GM23338 (cell line): ENCODE data around the gene CHSY1. TPM values are rescaled to one million over a fixed set of nuclear protein-coding genes. Genes with fewer than 3 reads are reported as not detected.

ENCODE experiments used
- ATAC-seq: fragments of 200-7000 bp; cut with Tn5 transposase; 3 replicates; pipeline ENCODE4 v1.9.1; 2020
- DNase-seq: peaks from one replicate; pipeline ENCODE4 v3.0.0-alpha.2; 2015; ENCODE audit warnings: low spot score
- H2AFZ ChIP-seq: fragments of 200-600 bp; sonication (generic); 2 replicates; pipeline ENCODE4 v1.8.0; 2016; ENCODE audit warnings: antibody characterized with exemption, mild to moderate bottlenecking, moderate library complexity
- H3F3A ChIP-seq: fragments of 200-600 bp; sonication (generic); replicated peaks from 2 replicates; pipeline ENCODE4 v1.8.0; 2017; ENCODE audit warnings: antibody characterized with exemption, mixed run types, low read depth
- H3K27ac ChIP-seq: fragments of 200-600 bp; sonication (generic); 2 replicates; pipeline ENCODE4 v1.6.1; 2016; ENCODE audit warnings: low read depth
- H3K27me3 ChIP-seq: fragments of 200-600 bp; sonication (generic); 2 replicates; pipeline ENCODE4 v1.8.0; 2016; ENCODE audit warnings: mild to moderate bottlenecking, mixed run types, moderate library complexity; ENCODE audit not compliant: insufficient read depth
- H3K36me3 ChIP-seq: fragments of 200-600 bp; sonication (generic); 2 replicates; pipeline ENCODE4 v1.8.0; 2016; ENCODE audit warnings: mild to moderate bottlenecking; ENCODE audit not compliant: insufficient read depth
- H3K4me1 ChIP-seq: fragments of 200-600 bp; sonication (generic); 2 replicates; pipeline ENCODE4 v1.8.0; 2016; ENCODE audit warnings: mild to moderate bottlenecking, moderate library complexity; ENCODE audit not compliant: insufficient read depth
- H3K4me2 ChIP-seq: fragments of 200-600 bp; sonication (generic); 2 replicates; pipeline ENCODE4 v1.7.1; 2017; ENCODE audit warnings: mixed run types
- H3K4me3 ChIP-seq: fragments of 200-600 bp; sonication (generic); 2 replicates; pipeline ENCODE4 v1.6.1; 2016; ENCODE audit warnings: mixed run types
- H3K79me2 ChIP-seq: fragments of 200-600 bp; sonication (generic); replicated peaks from 2 replicates; pipeline ENCODE4 v1.8.0; 2017; ENCODE audit warnings: mild to moderate bottlenecking; ENCODE audit not compliant: insufficient read depth
- H3K9me2 ChIP-seq: fragments of 200-600 bp; sonication (generic); 2 replicates; pipeline ENCODE4 v1.8.0; 2017; ENCODE audit not compliant: insufficient read depth
- H4K20me1 ChIP-seq: fragments of 200-600 bp; sonication (generic); replicated peaks from 2 replicates; pipeline ENCODE4 v1.8.0; 2017; ENCODE audit warnings: mild to moderate bottlenecking; ENCODE audit not compliant: insufficient read depth
- H3K27ac Mint-ChIP-seq: 2 replicates; pipeline ENCODE4 v1.8.0; 2020; ENCODE audit warnings: inconsistent platforms, mild to moderate bottlenecking, moderate library complexity, mixed read lengths
- H3K27me3 Mint-ChIP-seq: 3 replicates; pipeline ENCODE4 v1.8.0; 2022; ENCODE audit warnings: low read depth, mild to moderate bottlenecking, moderate library complexity, mixed read lengths, inconsistent platforms; ENCODE audit not compliant: insufficient read depth, poor library complexity
- H3K36me3 Mint-ChIP-seq: 3 replicates; pipeline ENCODE4 v1.8.0; 2021; ENCODE audit warnings: low read depth, mild to moderate bottlenecking, inconsistent platforms, moderate library complexity, mixed read lengths
- H3K4me1 Mint-ChIP-seq: 3 replicates; pipeline ENCODE4 v1.8.0; 2020; ENCODE audit warnings: mild to moderate bottlenecking, inconsistent platforms, mixed read lengths
- H3K4me3 Mint-ChIP-seq: 3 replicates; pipeline ENCODE4 v1.8.0; 2021; ENCODE audit warnings: moderate library complexity, mild to moderate bottlenecking, inconsistent platforms, mixed read lengths
- H3K9me3 Mint-ChIP-seq: 3 replicates; pipeline ENCODE4 v1.8.0; 2020; ENCODE audit warnings: moderate library complexity, mild to moderate bottlenecking, inconsistent platforms, mixed read lengths
- CREB1 ChIP-seq: fragments of 250-450 bp; sonication (Bioruptor Pico); IDR thresholded peaks from 2 replicates; pipeline ENCODE4 v1.5.0; 2020; ENCODE audit warnings: low read depth, mild to moderate bottlenecking, moderate library complexity
- ETS1 ChIP-seq: IDR thresholded peaks from 2 replicates; pipeline ENCODE4 v1.6.1; 2016; ENCODE audit warnings: antibody characterized with exemption
- EZH2 ChIP-seq: fragments of 200-600 bp; sonication (generic); IDR thresholded peaks from one replicate; pipeline ENCODE4 v1.8.0; 2017; ENCODE audit warnings: antibody characterized with exemption, mild to moderate bottlenecking, low read depth; ENCODE audit not compliant: unreplicated experiment
- EZH2phosphoT487 ChIP-seq: fragments of 200-600 bp; sonication (generic); IDR thresholded peaks from one replicate; pipeline ENCODE4 v1.8.1; 2018; ENCODE audit warnings: antibody characterized with exemption; ENCODE audit not compliant: unreplicated experiment
- JUNB ChIP-seq: IDR thresholded peaks from one replicate; pipeline ENCODE4 v1.6.1; 2016; ENCODE audit warnings: antibody characterized with exemption; ENCODE audit not compliant: unreplicated experiment
- NANOG ChIP-seq: IDR thresholded peaks from 2 replicates; pipeline ENCODE4 v1.6.1; 2016; ENCODE audit warnings: antibody characterized with exemption, borderline replicate concordance
- POLR2AphosphoS5 ChIP-seq: IDR thresholded peaks from 2 replicates; pipeline ENCODE4 v1.6.1; 2016; ENCODE audit warnings: antibody characterized with exemption, low read depth
- REST ChIP-seq: IDR thresholded peaks from one replicate; pipeline ENCODE4 v1.6.1; 2018; ENCODE audit warnings: antibody characterized with exemption; ENCODE audit not compliant: unreplicated experiment
- STAT1 ChIP-seq: IDR thresholded peaks from one replicate; pipeline ENCODE4 v1.6.1; 2016; ENCODE audit warnings: antibody characterized with exemption; ENCODE audit not compliant: unreplicated experiment
- ZNF331 ChIP-seq: fragments of 250-450 bp; sonication (Bioruptor Pico); IDR thresholded peaks from 2 replicates; pipeline ENCODE4 v1.5.0; 2020; ENCODE audit warnings: low read depth, mild to moderate bottlenecking, moderate library complexity
- polyA plus RNA-seq: library from polyadenylated mRNA; unstranded; fragments of >200 nt; fragmentation: Nextera tagmentation; extraction: Ambion mirVana; gene quantifications from 2 replicates; pipeline ENCODE4 v1.2.1, GENCODE V29; 2016
- total RNA-seq: library from RNA; depleted of rRNA; stranded (reverse); fragments of >200 nt; shearing (Covaris generic); gene quantifications from 2 replicates; pipeline ENCODE4 v1.2.3, GENCODE V29; 2014

The CHSY1 gene
- total and polyA plus RNA-seq, 2 experiments from 2014 or later = 9.8 to 47.7 TPM

GRCh38 chr15:101242999-101243336 lies 8.9 kb downstream of the CHSY1 start:
- Mint-ChIP-seq H3K4me1 (peaks cover 67% of the 10 kb centered on the region), H3K4me3 (no peak overlapping the region), H3K27ac (no peak overlapping the region), H3K36me3 (peaks cover 3% of the 10 kb centered on the region; the same call in 1 of the 3 replicates), H3K9me3 (no peaks in the 10 kb centered on the region), H3K27me3 (no peaks in the 10 kb centered on the region)
- Histone ChIP-seq H3F3A (no peaks in the 10 kb centered on the region), H3K27me3 (no peaks in the 10 kb centered on the region), H3K4me1 (peaks cover 58% of the 10 kb centered on the region), H3K9me2 (no peaks in the 10 kb centered on the region), H2AFZ (no peak overlapping the region), H3K79me2 (peaks cover 100% of the 10 kb centered on the region), H3K27ac (no peak overlapping the region), H3K36me3 (no peaks in the 10 kb centered on the region; the same call in none of the 2 replicates), H3K4me3 (no peak overlapping the region), H4K20me1 (peaks cover 76% of the 10 kb centered on the region), H3K4me2 (no peak overlapping the region)
- DNase-seq (no peak), ATAC-seq (peak; percentile 70)
- no peak for TF ChIP-seq STAT1

- Mint-ChIP-seq H3K36me3 (peaks cover under 1% of the 10 kb centered on the region; the same call in 2 of the 3 replicates), H3K27me3 (no peaks in the 10 kb centered on the region), H3K9me3 (no peaks in the 10 kb centered on the region), H3K4me3 (no peak overlapping the region), H3K4me1 (peaks cover 63% of the 10 kb centered on the region), H3K27ac (no peak overlapping the region; the same call in 1 of the 2 replicates)
- H3K36me3 ChIP-seq = no peaks in the 10 kb centered on the region; the same call in 1 of the 2 replicates
- peaks cover 100% of the 10 kb centered on the region for H3K79me2 ChIP-seq
- H3K4me1 ChIP-seq = peaks cover 52% of the 10 kb centered on the region
- ATAC-seq (no peak), DNase-seq (no peak)
- no peak overlapping the region for H3K4me2 ChIP-seq
- no peaks in the 10 kb centered on the region for H3K9me2 ChIP-seq
- H3K27ac ChIP-seq = no peak overlapping the region
- H3F3A ChIP-seq = no peaks in the 10 kb centered on the region
- H3K27me3 ChIP-seq = no peaks in the 10 kb centered on the region
- H3K4me3 ChIP-seq = no peak overlapping the region
- TF ChIP-seq POLR2AphosphoS5 (no peak), EZH2phosphoT487 (no peak), JUNB (no peak), NANOG (no peak), ETS1 (no peak), EZH2 (no peak), STAT1 (no peak), ZNF331 (CRISPR knock-in tag) (no peak), CREB1 (CRISPR knock-in tag) (no peak), REST (no peak)
- H2AFZ ChIP-seq = no peak overlapping the region
- H4K20me1 ChIP-seq = peaks cover 73% of the 10 kb centered on the region
Observed at GRCh38 chr15:101242160-101242998, 9.5 kb downstream of the CHSY1 start.
